Measurements from ENCODE around the gene LCN15. TPM values are rescaled to one million over a fixed set of nuclear protein-coding genes. Genes with fewer than 3 reads are reported as not detected.

Gene LCN15
- total RNA-seq, 1 donor from 2014 or later: 1.9 TPM

Small RNA genes lying within 50 kb of the gene (microRNA-seq; reads per million reads assigned to microRNA genes)
- not detected for gene MIR6722 (ENCODE audit: unreplicated experiment)

Other genes starting within 250 kb of the LCN15 start
- 64.2 TPM for gene NOTCH1, start 218.5 kb downstream of the LCN15 start, total RNA-seq (ENCODE audit: unreplicated experiment)
- 8.1 TPM for gene EGFL7, start 101.6 kb downstream of the LCN15 start, total RNA-seq (ENCODE audit: unreplicated experiment)
- 72.8 TPM for gene AGPAT2, start 77.1 kb downstream of the LCN15 start, total RNA-seq (ENCODE audit: unreplicated experiment)
- 71.3 TPM for gene DIPK1B, start 51.9 kb downstream of the LCN15 start, total RNA-seq (ENCODE audit: unreplicated experiment)
- not detected for gene LCN10, start 21.6 kb downstream of the LCN15 start, total RNA-seq (ENCODE audit: unreplicated experiment)
- not detected for gene LCN6, start 16.0 kb downstream of the LCN15 start, total RNA-seq (ENCODE audit: unreplicated experiment)
- gene LCN8, start 6.3 kb downstream of the LCN15 start, total RNA-seq (ENCODE audit: unreplicated experiment): not detected
- gene TMEM141, start 26.8 kb upstream of the LCN15 start, total RNA-seq (ENCODE audit: unreplicated experiment): 46.1 TPM
- 20.0 TPM for gene CCDC183, start 31.8 kb upstream of the LCN15 start, total RNA-seq (ENCODE audit: unreplicated experiment)
- 149 TPM for gene RABL6, start 43.4 kb upstream of the LCN15 start, total RNA-seq (ENCODE audit: unreplicated experiment)
- 15.3 TPM for gene AJM1, start 78.0 kb upstream of the LCN15 start, total RNA-seq (ENCODE audit: unreplicated experiment)
- 101 TPM for gene PHPT1, start 84.9 kb upstream of the LCN15 start, total RNA-seq (ENCODE audit: unreplicated experiment)
- gene MAMDC4, start 87.8 kb upstream of the LCN15 start, total RNA-seq (ENCODE audit: unreplicated experiment): 17.6 TPM
- gene EDF1, start 101.8 kb upstream of the LCN15 start, total RNA-seq (ENCODE audit: unreplicated experiment): 343 TPM
- gene TRAF2, start 122.0 kb upstream of the LCN15 start, total RNA-seq (ENCODE audit: unreplicated experiment): 27.3 TPM
- gene FBXW5, start 180.2 kb upstream of the LCN15 start, total RNA-seq (ENCODE audit: unreplicated experiment): 77.9 TPM
- 14.5 TPM for gene C8G, start 180.7 kb upstream of the LCN15 start, total RNA-seq (ENCODE audit: unreplicated experiment)
- 2.9 TPM for gene LCN12, start 187.8 kb upstream of the LCN15 start, total RNA-seq (ENCODE audit: unreplicated experiment)
- not detected for gene PTGDS, start 213.0 kb upstream of the LCN15 start, total RNA-seq (ENCODE audit: unreplicated experiment)
- gene LCNL1, start 218.5 kb upstream of the LCN15 start, total RNA-seq (ENCODE audit: unreplicated experiment): not detected
- 50.7 TPM for gene PAXX, start 227.9 kb upstream of the LCN15 start, total RNA-seq (ENCODE audit: unreplicated experiment)
- gene CLIC3, start 232.1 kb upstream of the LCN15 start, total RNA-seq (ENCODE audit: unreplicated experiment): not detected

All from glutamatergic neuron (in vitro differentiated cells).